OCI-LY3 (cell line): ENCODE measurements around the gene KRI1.

Source experiments
- EZH2phosphoT487 ChIP-seq: fragments of 200-600 bp; shearing (Covaris generic); IDR thresholded peaks from 2 replicates; pipeline ENCODE4 v1.6.1; 2018; ENCODE audit warnings: antibody characterized with exemption, mixed run types, low read depth
- TF ChIP-seq, protein P1 (sequence below): fragments of 200-600, 300-600 bp; sonication (generic); IDR thresholded peaks from 2 replicates; pipeline ENCODE4 v1.5.1; 2014; ENCODE audit warnings: antibody characterized with exemption, low read length, low read depth

DNA sequence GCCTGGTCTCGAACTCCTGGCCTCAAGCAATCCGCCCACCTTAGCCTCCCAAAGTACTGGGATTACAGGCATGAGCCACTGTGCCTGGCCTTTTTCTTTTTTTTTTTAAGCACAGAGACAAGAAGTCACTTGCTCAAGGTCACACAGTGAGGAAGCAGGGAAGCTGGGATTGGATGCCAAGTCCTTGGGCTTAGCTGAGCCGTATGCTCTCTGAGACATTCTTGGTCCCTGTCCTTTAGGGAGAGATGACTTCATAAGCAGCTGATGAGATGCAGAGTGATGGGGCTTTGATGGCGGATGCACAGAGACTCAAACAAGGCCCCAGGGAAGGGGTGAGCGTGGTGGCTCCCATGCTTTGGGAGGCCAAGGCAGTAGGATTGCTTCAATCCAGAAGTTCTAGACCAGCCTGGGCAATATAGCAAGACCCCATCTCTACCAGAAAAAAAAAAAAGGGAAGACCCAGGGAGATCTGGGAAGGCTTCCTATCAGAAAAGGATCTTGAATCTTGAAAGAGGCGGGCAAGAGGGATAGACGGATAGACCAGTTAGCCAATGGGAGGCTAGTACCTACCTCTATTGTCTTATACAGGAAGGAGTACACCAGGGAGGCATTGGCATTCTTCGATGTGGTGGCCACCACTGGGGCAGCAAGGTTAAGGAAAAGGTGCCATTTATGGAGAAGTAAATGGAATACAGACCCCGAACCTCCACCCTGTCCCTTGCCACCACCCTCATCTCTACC, 17.4 kb upstream of the KRI1 start:
- TF ChIP-seq, protein P1, sequence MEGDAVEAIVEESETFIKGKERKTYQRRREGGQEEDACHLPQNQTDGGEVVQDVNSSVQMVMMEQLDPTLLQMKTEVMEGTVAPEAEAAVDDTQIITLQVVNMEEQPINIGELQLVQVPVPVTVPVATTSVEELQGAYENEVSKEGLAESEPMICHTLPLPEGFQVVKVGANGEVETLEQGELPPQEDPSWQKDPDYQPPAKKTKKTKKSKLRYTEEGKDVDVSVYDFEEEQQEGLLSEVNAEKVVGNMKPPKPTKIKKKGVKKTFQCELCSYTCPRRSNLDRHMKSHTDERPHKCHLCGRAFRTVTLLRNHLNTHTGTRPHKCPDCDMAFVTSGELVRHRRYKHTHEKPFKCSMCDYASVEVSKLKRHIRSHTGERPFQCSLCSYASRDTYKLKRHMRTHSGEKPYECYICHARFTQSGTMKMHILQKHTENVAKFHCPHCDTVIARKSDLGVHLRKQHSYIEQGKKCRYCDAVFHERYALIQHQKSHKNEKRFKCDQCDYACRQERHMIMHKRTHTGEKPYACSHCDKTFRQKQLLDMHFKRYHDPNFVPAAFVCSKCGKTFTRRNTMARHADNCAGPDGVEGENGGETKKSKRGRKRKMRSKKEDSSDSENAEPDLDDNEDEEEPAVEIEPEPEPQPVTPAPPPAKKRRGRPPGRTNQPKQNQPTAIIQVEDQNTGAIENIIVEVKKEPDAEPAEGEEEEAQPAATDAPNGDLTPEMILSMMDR: no peak
- no peak for TF ChIP-seq EZH2phosphoT487
